Esophagus muscularis mucosa (tissue), 3 donors: Measurements from ENCODE around the gene LAPTM4A.
A peak's percentile ranks its signal among the peaks of the same experiment; 100 is the strongest.

ENCODE experiments used
- CTCF ChIP-seq, 3 experiments: fragments of 200-600 bp in 2 of 3; fragments of 450-650 bp in 1 of 3; sonication (generic) in 2 of 3; IDR thresholded peaks; one replicate each; pipeline ENCODE4 v1.5.1; 2017 to 2019; ENCODE audit warnings: antibody characterized with exemption in 3 of 3, mild to moderate bottlenecking in 2 of 3, moderate library complexity in 1 of 3
- POLR2A ChIP-seq: fragments of 450-650 bp; IDR thresholded peaks from one replicate; pipeline ENCODE4 v1.6.1; 2017; ENCODE audit warnings: antibody characterized with exemption, moderate library complexity, mild to moderate bottlenecking, low read depth

- TF ChIP-seq CTCF (IDR thresholded peaks at IDR 0.05) (peak; percentile 30 to 60 (median 45)), POLR2A (no peak)
Observed at GRCh38 chr2:20093263-20094141, 42.1 kb upstream of the LAPTM4A start.
